ENCODE results near the gene TSPAN9. TPM values are rescaled to one million over a fixed set of nuclear protein-coding genes. Genes with fewer than 3 reads are reported as not detected.

Gene TSPAN9
- total RNA-seq, 2 donors from 2014 or later = 0.58 to 1.2 TPM

GRCh38 chr12:3184485-3184884 is 107.3 kb downstream of the TSPAN9 start:
- Mint-ChIP-seq H3K27me3 (ENCODE audit: low read depth) (peaks cover 12% of the 10 kb centered on the region), H3K9me3 (no peaks in the 10 kb centered on the region), H3K4me1 (ENCODE audit: low read depth) (peaks cover 11% of the 10 kb centered on the region), H3K4me3 (no peak overlapping the region), H3K27ac (no peak overlapping the region), H3K36me3 (ENCODE audit: insufficient read depth in 2 of 2) (no peaks in the 10 kb centered on the region)
- DNase-seq = no peak
- no peak for ATAC-seq (replicated peaks in 1 of 2)

GRCh38 chr12:3185260-3185870 is 108.2 kb downstream of the TSPAN9 start:
- peaks cover 17% of the 10 kb centered on the region for H3K27me3 Mint-ChIP-seq (ENCODE audit: low read depth)
- DNase-seq = no peak
- H3K4me1 Mint-ChIP-seq (ENCODE audit: low read depth) = peaks cover 11% of the 10 kb centered on the region
- H3K27ac Mint-ChIP-seq = no peak overlapping the region
- no peaks in the 10 kb centered on the region for H3K9me3 Mint-ChIP-seq
- no peak overlapping the region for H3K4me3 Mint-ChIP-seq
- ATAC-seq (replicated peaks in 1 of 2) = no peak
- no peaks in the 10 kb centered on the region for H3K36me3 Mint-ChIP-seq (ENCODE audit: insufficient read depth in 2 of 2)

DNA sequence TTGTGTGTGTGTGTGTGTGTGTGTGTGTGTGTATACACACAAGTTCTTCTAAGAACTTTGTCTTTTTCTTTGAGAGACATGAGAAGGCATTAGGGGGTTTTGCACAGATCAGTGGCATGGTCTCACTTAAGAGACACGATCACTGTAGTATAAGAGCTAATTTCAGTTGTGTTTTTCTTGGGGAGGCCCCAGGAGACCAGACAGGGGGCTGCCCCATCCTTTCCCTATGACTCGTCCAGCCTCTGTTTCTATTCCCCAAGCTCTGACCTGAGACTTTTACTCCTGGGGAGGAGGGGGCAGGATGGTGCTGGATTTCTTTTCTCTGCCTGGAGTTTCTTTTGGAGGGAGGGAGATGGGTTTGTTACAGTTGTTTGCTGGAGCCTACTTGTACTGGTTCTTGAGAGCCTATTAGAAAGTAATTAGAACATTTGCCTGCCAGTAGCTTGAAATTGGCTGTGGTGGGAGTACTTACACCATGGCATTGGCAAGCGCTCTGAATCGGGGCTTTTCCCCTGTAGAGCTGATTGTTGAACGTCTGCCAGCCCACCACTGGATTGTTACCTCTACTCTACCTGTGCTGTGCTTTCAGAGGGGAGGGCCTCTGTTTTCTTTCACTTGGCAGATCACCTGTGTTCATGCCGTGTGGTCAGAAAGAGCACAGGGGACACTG is 109.5 kb downstream of the TSPAN9 start:
- Mint-ChIP-seq H3K4me1 (ENCODE audit: low read depth) (peaks cover 11% of the 10 kb centered on the region), H3K9me3 (no peaks in the 10 kb centered on the region), H3K36me3 (ENCODE audit: insufficient read depth in 2 of 2) (no peaks in the 10 kb centered on the region), H3K27me3 (ENCODE audit: low read depth) (peaks cover 27% of the 10 kb centered on the region), H3K27ac (no peak overlapping the region), H3K4me3 (no peak overlapping the region)
- DNase-seq = no peak
- peak; percentile 53 to 55 for ATAC-seq (replicated peaks in 1 of 2)

DNA sequence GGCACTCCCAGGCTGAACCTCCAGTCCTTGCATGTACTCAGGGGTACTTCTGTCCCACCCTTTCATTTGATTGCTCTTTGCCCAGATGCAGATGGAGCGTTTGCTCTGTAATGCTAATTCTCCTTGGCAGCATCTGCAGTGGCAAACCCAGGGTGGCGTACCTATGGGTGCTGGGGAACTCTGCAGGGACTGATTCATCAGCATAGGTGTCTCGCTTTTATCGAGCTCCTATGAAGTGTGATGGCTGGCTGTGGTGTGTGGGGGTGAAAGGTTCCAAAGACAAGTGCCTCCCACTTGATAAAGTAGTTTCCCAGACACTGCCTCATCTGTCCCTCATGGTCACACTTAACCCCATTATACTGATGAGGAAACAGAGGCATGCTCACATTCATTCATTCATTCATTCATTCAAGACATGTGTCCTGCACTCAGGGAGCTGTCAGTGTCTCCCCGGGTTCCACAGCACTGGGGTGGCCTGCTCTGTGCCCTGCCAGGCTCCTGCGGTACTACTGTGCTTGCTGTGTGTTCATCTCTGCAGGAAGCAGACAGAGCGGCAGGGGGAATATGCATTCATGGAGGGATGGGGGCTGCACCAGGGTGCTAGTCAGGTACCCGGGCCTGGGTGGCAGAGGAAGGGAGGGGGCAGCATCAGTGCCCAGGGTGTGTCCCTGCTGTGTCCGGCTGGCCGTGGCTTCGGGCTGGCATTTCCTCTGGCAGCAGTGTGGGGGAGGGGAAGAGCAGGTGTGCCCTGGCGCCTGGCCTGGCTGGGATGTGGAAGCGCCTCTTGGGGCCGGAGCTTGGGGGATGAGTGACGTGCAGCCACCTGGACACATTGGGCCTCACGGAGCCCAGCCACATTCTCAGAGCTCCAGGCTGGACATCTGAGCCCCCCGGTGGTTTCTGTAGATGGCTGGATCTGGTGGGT is 110.9 kb downstream of the TSPAN9 start:
- ATAC-seq (replicated peaks in 1 of 2) = no peak
- DNase-seq = no peak
- Mint-ChIP-seq H3K27ac (no peak overlapping the region), H3K36me3 (ENCODE audit: insufficient read depth in 2 of 2) (no peaks in the 10 kb centered on the region), H3K4me1 (ENCODE audit: low read depth) (peaks cover 11% of the 10 kb centered on the region), H3K9me3 (no peaks in the 10 kb centered on the region), H3K27me3 (ENCODE audit: low read depth) (peaks cover 33% of the 10 kb centered on the region), H3K4me3 (no peak overlapping the region)

- Mint-ChIP-seq H3K27ac (no peak overlapping the region), H3K4me1 (ENCODE audit: low read depth) (peaks cover 11% of the 10 kb centered on the region), H3K4me3 (no peak overlapping the region), H3K27me3 (ENCODE audit: low read depth) (peaks cover 33% of the 10 kb centered on the region), H3K9me3 (no peaks in the 10 kb centered on the region), H3K36me3 (ENCODE audit: insufficient read depth in 2 of 2) (no peaks in the 10 kb centered on the region)
- DNase-seq (no peak), ATAC-seq (replicated peaks in 1 of 2) (no peak)
Measured at GRCh38 chr12:3189282-3189681, 112.1 kb downstream of the TSPAN9 start.

GRCh38 chr12:3190101-3190500 is 112.9 kb downstream of the TSPAN9 start:
- ATAC-seq (replicated peaks in 1 of 2) (no peak), DNase-seq (no peak)
- H3K27ac Mint-ChIP-seq = no peak overlapping the region
- H3K4me3 Mint-ChIP-seq = no peak overlapping the region
- H3K27me3 Mint-ChIP-seq (ENCODE audit: low read depth) = peaks cover 26% of the 10 kb centered on the region
- no peaks in the 10 kb centered on the region for H3K9me3 Mint-ChIP-seq
- H3K4me1 Mint-ChIP-seq (ENCODE audit: low read depth) = peaks cover 11% of the 10 kb centered on the region
- no peaks in the 10 kb centered on the region for H3K36me3 Mint-ChIP-seq (ENCODE audit: insufficient read depth in 2 of 2)

- Mint-ChIP-seq H3K36me3 (ENCODE audit: insufficient read depth in 2 of 2) (no peaks in the 10 kb centered on the region), H3K27ac (no peak overlapping the region), H3K4me3 (no peak overlapping the region), H3K4me1 (ENCODE audit: low read depth) (peaks cover 5% of the 10 kb centered on the region), H3K27me3 (ENCODE audit: low read depth) (peaks cover 21% of the 10 kb centered on the region), H3K9me3 (no peaks in the 10 kb centered on the region)
- no peak for DNase-seq
- no peak for ATAC-seq (replicated peaks in 1 of 2)
Measured at GRCh38 chr12:3191450-3191849, 114.3 kb downstream of the TSPAN9 start.

DNA sequence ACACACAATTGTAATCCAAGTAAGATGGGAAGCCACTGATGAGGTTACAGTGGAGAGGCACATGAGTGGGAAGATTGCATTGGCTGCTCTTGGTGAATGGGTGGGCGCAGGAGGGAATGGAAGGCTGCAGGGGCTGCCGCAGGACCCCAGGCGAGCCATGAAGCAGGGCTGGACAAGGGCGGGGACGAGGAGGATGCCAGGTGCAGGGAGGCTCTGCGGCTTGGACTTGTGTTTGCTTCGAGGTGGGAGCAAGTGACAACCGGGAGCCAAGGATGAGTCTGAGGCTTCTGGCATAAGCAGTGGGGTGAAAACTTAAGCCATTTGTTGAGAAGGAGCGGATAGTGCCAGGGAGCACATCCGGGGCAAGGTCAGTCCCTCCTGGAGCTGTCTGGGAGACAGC is 115.0 kb downstream of the TSPAN9 start:
- Mint-ChIP-seq H3K4me3 (no peak overlapping the region), H3K4me1 (ENCODE audit: low read depth) (no peaks in the 10 kb centered on the region), H3K9me3 (no peaks in the 10 kb centered on the region), H3K27me3 (ENCODE audit: low read depth) (peaks cover 21% of the 10 kb centered on the region), H3K36me3 (ENCODE audit: insufficient read depth in 2 of 2) (no peaks in the 10 kb centered on the region), H3K27ac (no peak overlapping the region)
- no peak for ATAC-seq (replicated peaks in 1 of 2)
- DNase-seq = no peak

- no peaks in the 10 kb centered on the region for H3K36me3 Mint-ChIP-seq (ENCODE audit: insufficient read depth in 2 of 2)
- H3K27me3 Mint-ChIP-seq (ENCODE audit: low read depth) = peaks cover 21% of the 10 kb centered on the region
- no peaks in the 10 kb centered on the region for H3K9me3 Mint-ChIP-seq
- H3K4me3 Mint-ChIP-seq = no peak overlapping the region
- ATAC-seq (replicated peaks in 1 of 2) (no peak), DNase-seq (no peak)
- H3K27ac Mint-ChIP-seq = no peak overlapping the region
- H3K4me1 Mint-ChIP-seq (ENCODE audit: low read depth) = no peaks in the 10 kb centered on the region
Measured at GRCh38 chr12:3193131-3193530, 116.0 kb downstream of the TSPAN9 start.

DNA sequence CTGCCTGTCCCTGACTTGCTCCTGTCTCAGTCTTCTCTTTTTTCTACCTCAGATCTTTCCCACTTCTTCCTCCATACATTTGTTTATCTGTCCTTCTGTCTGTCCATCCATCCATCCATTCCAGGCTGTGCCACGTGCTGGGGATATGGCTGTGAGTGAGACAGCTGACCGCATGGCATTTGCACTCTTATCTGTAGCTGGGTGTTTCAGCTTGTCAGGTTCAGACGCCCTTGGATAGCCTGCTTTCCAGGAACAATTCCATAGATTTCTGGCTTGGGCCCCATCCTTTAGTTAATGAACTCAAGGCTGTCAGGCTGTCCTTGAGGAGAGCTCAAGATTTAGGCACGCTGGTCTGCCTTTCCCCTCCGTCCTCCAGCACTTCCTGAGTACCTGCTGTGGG is 116.6 kb downstream of the TSPAN9 start:
- peaks cover 22% of the 10 kb centered on the region for H3K27me3 Mint-ChIP-seq (ENCODE audit: low read depth)
- no peaks in the 10 kb centered on the region for H3K4me1 Mint-ChIP-seq (ENCODE audit: low read depth)
- DNase-seq (no peak), ATAC-seq (replicated peaks in 1 of 2) (no peak)
- H3K9me3 Mint-ChIP-seq = no peaks in the 10 kb centered on the region
- no peak overlapping the region for H3K27ac Mint-ChIP-seq
- no peaks in the 10 kb centered on the region for H3K36me3 Mint-ChIP-seq (ENCODE audit: insufficient read depth in 2 of 2)
- no peak overlapping the region for H3K4me3 Mint-ChIP-seq

GRCh38 chr12:3195337-3195736 is 118.2 kb downstream of the TSPAN9 start:
- H3K9me3 Mint-ChIP-seq = no peaks in the 10 kb centered on the region
- peaks cover 25% of the 10 kb centered on the region for H3K27me3 Mint-ChIP-seq (ENCODE audit: low read depth)
- H3K36me3 Mint-ChIP-seq (ENCODE audit: insufficient read depth in 2 of 2) = no peaks in the 10 kb centered on the region
- H3K4me3 Mint-ChIP-seq = no peak overlapping the region
- no peak for DNase-seq
- peaks cover 9% of the 10 kb centered on the region for H3K4me1 Mint-ChIP-seq (ENCODE audit: low read depth)
- H3K27ac Mint-ChIP-seq = no peak overlapping the region
- no peak for ATAC-seq (replicated peaks in 1 of 2)

GRCh38 chr12:3195859-3196483 is 118.8 kb downstream of the TSPAN9 start:
- peaks cover 9% of the 10 kb centered on the region for H3K4me1 Mint-ChIP-seq (ENCODE audit: low read depth)
- H3K9me3 Mint-ChIP-seq = no peaks in the 10 kb centered on the region
- peaks cover 20% of the 10 kb centered on the region for H3K27me3 Mint-ChIP-seq (ENCODE audit: low read depth)
- ATAC-seq (replicated peaks in 1 of 2) (no peak), DNase-seq (no peak)
- H3K4me3 Mint-ChIP-seq = no peak overlapping the region
- no peak overlapping the region for H3K27ac Mint-ChIP-seq
- H3K36me3 Mint-ChIP-seq (ENCODE audit: insufficient read depth in 2 of 2) = no peaks in the 10 kb centered on the region

DNA sequence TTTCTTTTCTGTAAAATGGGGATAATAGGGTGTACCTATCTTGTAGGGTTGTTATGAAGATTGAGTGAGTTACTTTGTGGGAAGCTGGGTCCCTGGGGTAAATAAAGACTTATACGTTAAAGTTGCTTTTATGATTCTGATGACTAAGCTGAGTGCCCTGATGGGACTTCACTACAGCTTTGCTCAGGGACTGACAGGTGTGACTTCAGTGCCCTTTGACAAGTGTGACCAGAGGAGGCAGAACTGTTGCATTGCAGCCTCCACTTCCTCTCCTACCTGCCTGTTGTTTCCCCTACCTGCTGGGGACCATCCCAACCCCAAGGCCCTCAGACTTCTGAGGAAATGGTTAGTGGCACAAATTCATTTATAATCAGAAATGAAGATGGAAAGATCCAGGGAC is 119.3 kb downstream of the TSPAN9 start:
- ATAC-seq (replicated peaks in 1 of 2) (no peak), DNase-seq (no peak)
- Mint-ChIP-seq H3K4me3 (no peak overlapping the region), H3K27ac (no peak overlapping the region), H3K36me3 (ENCODE audit: insufficient read depth in 2 of 2) (no peaks in the 10 kb centered on the region), H3K4me1 (ENCODE audit: low read depth) (peaks cover 14% of the 10 kb centered on the region), H3K27me3 (ENCODE audit: low read depth) (peaks cover 24% of the 10 kb centered on the region), H3K9me3 (no peaks in the 10 kb centered on the region)

Measured in activated T-cell treated with anti-CD3 and anti-CD28 coated beads, Interleukin-2, amount 50 U/mL, for 72 hours (primary cell).